DND-41 (cell line): Measurements from ENCODE around the gene NDUFS8.

ENCODE experiments used
- ATAC-seq: fragments of 200-7000 bp; cut with Tn5 transposase; 3 replicates; pipeline ENCODE4 v1.9.1; 2021; ENCODE audit warnings: low read depth; ENCODE audit not compliant: insufficient read depth
- DNase-seq: peaks from one replicate; pipeline ENCODE4 v3.0.0-alpha.2; 2020
- H2AFZ ChIP-seq: 2 replicates; pipeline ENCODE4 v1.6.0; 2012; ENCODE audit warnings: low read depth, low read length
- H3K27ac ChIP-seq: 2 replicates; pipeline ENCODE4 v1.5.1; 2012; ENCODE audit warnings: low read length, inconsistent platforms
- H3K27me3 ChIP-seq: fragments of 200-600 bp; sonication (generic); 2 replicates; pipeline ENCODE4 v1.6.0; 2012; ENCODE audit warnings: low read length, mild to moderate bottlenecking, inconsistent platforms; ENCODE audit not compliant: insufficient read depth, poor library complexity
- H3K36me3 ChIP-seq: 2 replicates; pipeline ENCODE4 v1.5.1; 2012; ENCODE audit warnings: low read length, inconsistent platforms; ENCODE audit not compliant: insufficient read depth
- H3K4me1 ChIP-seq: 2 replicates; pipeline ENCODE4 v1.5.1; 2012; ENCODE audit warnings: mild to moderate bottlenecking, low read length; ENCODE audit not compliant: insufficient read depth
- H3K4me2 ChIP-seq: 2 replicates; pipeline ENCODE4 v1.6.0; 2012; ENCODE audit warnings: mild to moderate bottlenecking, moderate library complexity, low read length, inconsistent platforms; ENCODE audit not compliant: insufficient read depth
- H3K4me3 ChIP-seq, 2 experiments: fragments of 200-600 bp in 1 of 2; shearing (Covaris generic) in 1 of 2; 2 replicates each; pipeline ENCODE4 v1.5.1; 2012 to 2016; ENCODE audit warnings: inconsistent platforms in 2 of 2, low read length in 2 of 2, mild to moderate bottlenecking in 2 of 2, low read depth in 1 of 2, moderate library complexity in 1 of 2
- H3K79me2 ChIP-seq: 2 replicates; pipeline ENCODE4 v1.6.0; 2012; ENCODE audit warnings: low read length, inconsistent platforms; ENCODE audit not compliant: insufficient read depth
- H3K9ac ChIP-seq: 2 replicates; pipeline ENCODE4 v1.6.0; 2012; ENCODE audit warnings: low read depth, mild to moderate bottlenecking, inconsistent platforms, low read length, moderate library complexity
- H3K9me3 ChIP-seq: 2 replicates; pipeline ENCODE4 v1.5.1; 2012; ENCODE audit warnings: low read length, moderate library complexity, mild to moderate bottlenecking, inconsistent platforms; ENCODE audit not compliant: insufficient read depth, severe bottlenecking
- H4K20me1 ChIP-seq: 2 replicates; pipeline ENCODE4 v1.6.0; 2012; ENCODE audit warnings: low read length; ENCODE audit not compliant: insufficient read depth
- EZH2 ChIP-seq: IDR thresholded peaks from 3 replicates; pipeline ENCODE4 v1.6.1; 2012; ENCODE audit warnings: borderline replicate concordance, low read depth, mild to moderate bottlenecking, moderate library complexity, low read length, inconsistent platforms; ENCODE audit not compliant: severe bottlenecking
- TF ChIP-seq, protein P1 (sequence below): IDR thresholded peaks from 2 replicates; pipeline ENCODE4 v1.5.1; 2012; ENCODE audit warnings: borderline replicate concordance, low read length, moderate library complexity, mild to moderate bottlenecking; ENCODE audit not compliant: poor library complexity, severe bottlenecking; ENCODE audit errors: extremely low read depth

The NDUFS8 gene

DNA sequence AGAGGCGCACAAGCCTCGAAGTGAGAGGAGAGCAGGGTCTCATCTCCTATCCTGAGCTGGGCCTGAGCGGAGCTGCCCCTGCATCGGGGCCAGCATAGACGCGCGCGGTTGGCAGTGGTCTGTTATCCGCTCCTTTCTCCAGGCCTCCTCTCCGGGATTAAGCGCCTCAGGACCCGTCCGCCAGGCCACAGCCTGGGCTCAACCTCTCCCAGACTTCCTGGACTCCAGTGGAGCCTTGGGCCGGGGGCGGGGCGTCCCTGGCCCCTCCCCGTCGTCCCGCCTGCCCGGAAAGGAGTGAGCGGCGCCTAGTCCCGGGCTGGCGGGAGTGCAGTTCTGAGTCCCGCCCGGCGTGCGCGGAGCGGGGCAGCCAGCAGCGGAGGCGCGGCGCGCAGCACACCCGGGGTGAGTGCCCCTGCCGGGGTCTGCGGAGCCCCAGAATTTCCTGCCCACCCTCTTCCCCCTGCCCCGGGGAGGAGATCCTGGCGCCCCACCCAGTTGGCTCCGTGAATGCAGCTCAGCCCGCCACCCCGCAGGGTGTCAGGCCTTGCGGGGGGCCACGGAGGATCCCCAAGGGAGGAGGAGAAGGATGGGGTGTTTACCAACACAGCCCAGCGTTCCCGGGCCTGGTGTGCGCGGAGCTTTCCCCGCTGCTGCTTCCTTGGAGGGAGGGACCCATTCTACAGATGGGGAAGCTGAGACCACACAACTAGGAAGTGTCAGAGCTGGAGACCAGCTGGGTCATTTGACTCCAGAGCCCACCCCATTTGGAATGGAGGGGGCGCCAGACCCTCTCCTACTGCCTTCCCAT lies 8.4 kb downstream of the NDUFS8 start, which contains the start of gene TCIRG1:
Gene TCIRG1 (plus strand): TSS at position 308 of the 808 bp plus-strand sequence. CDS start 2,247 bp downstream, outside the sequence.
- DNase-seq (peak; percentile 23), ATAC-seq (no peak)

DNA sequence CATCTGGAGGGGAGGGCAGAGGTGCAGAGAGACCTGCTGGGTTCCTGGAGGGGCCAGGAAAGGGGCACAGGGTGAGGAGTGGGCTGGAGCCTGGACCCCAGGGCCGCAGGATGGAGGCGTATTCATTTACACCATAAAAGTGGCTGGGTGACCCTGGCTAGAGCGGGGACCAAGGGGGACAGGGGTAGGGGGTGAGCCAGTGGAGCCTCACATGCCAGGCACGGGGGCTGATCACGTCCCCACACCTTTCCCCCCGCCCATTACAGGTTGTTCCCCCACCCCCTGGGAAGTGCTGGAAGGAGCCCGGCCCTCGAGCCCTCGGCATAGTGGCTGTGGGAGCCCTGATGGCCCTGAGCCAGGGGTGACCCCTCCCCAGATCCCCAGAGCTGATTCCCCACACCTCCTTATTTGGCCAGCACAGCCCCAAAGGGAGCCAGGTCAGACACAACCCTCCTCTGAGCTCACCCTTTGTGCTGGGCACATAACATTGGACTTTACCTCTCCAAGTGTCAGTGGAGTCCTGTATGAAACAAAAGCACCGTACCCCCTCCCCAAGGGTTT lies 9.1 kb downstream of the NDUFS8 start:
- DNase-seq (no peak), ATAC-seq (no peak)
- peak overlapping the region; percentile 16; the same call in 1 of the 2 replicates for H2AFZ ChIP-seq
- TF ChIP-seq, protein P1, sequence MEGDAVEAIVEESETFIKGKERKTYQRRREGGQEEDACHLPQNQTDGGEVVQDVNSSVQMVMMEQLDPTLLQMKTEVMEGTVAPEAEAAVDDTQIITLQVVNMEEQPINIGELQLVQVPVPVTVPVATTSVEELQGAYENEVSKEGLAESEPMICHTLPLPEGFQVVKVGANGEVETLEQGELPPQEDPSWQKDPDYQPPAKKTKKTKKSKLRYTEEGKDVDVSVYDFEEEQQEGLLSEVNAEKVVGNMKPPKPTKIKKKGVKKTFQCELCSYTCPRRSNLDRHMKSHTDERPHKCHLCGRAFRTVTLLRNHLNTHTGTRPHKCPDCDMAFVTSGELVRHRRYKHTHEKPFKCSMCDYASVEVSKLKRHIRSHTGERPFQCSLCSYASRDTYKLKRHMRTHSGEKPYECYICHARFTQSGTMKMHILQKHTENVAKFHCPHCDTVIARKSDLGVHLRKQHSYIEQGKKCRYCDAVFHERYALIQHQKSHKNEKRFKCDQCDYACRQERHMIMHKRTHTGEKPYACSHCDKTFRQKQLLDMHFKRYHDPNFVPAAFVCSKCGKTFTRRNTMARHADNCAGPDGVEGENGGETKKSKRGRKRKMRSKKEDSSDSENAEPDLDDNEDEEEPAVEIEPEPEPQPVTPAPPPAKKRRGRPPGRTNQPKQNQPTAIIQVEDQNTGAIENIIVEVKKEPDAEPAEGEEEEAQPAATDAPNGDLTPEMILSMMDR, result no peak
- no peak for TF ChIP-seq EZH2
- H4K20me1 ChIP-seq, result no peaks in the 10 kb centered on the region; the same call in 1 of the 2 replicates
- H3K9me3 ChIP-seq, result no peaks in the 10 kb centered on the region
- H3K4me3 ChIP-seq, result no peak overlapping the region
- no peak overlapping the region for H3K4me2 ChIP-seq
- peaks cover 11% of the 10 kb centered on the region for H3K4me1 ChIP-seq
- H3K36me3 ChIP-seq, result peaks cover 5% of the 10 kb centered on the region
- H3K27ac ChIP-seq, result no peak overlapping the region
- H3K9ac ChIP-seq, result no peak overlapping the region
- no peaks in the 10 kb centered on the region for H3K79me2 ChIP-seq
- no peaks in the 10 kb centered on the region for H3K27me3 ChIP-seq

More for the DNA sequence above, 8.4 kb downstream of the NDUFS8 start, which contains the start of gene TCIRG1:
- Histone ChIP-seq H4K20me1 (no peaks in the 10 kb centered on the region; the same call in 1 of the 2 replicates), H2AFZ (peak within 1 kb of the TSS; percentile 16; the same call in 1 of the 2 replicates), H3K4me1 (peaks cover 11% of the 10 kb centered on the region), H3K9ac (no peak within 1 kb of the TSS), H3K27ac (no peak within 1 kb of the TSS), H3K79me2 (no peaks in the 10 kb centered on the region), H3K27me3 (no peaks in the 10 kb centered on the region), H3K4me3 (no peak within 1 kb of the TSS), H3K9me3 (no peaks in the 10 kb centered on the region), H3K4me2 (no peak within 1 kb of the TSS), H3K36me3 (peaks cover 10% of the 10 kb centered on the region)
- TF ChIP-seq, protein P1, result no peak
- no peak for TF ChIP-seq EZH2

DNA sequence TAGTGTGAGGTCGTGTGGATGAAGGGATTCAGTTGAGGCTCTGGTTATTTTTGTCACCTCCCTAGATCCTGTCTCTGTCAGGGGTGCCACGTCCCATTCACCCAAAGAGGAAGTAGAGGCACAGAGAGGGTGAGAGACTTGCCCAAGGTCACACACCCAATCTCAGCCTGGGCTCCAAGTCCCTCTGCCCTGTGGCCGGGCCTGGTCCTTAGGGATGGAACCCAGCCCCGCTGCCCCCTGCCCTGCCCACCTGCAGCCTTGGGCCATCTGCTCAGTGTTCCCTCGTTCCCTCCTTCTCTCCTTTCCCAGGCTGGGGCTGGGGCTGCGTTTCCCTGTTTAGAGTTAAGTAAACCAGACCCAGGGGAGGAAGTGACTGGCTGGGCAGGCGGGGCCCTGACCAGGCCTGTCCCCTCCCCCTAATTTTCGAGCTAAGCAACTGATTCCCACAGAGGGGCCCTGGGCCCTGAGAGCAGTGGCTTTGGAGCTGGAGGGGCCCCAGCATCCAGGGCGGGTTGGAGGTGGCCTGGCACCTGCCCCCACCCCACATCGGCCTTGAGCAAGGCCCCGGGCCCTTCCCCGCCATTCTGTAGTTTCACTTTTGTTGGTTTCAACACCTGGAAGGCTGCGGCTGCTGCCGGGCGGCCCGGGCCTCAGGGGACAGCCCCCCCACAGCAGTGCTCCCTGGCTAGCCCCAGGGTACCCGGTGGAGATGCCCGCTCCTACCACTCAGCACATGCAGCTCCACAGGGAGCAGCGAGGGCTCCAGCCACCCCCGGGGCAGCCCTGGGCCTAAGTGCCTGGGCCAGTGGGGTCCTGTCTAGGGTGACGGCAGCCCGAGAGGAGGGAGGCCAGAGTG lies 9.8 kb downstream of the NDUFS8 start:
- peak; percentile 74 for ATAC-seq
- Histone ChIP-seq H3K4me2 (0 out of 2 replicates have a peak overlapping the region, but pooled peaks have one; percentile 27), H3K27ac (0 out of 2 replicates have a peak overlapping the region, but pooled peaks have one; percentile 36), H3K4me3 (no peak overlapping the region), H3K9me3 (no peaks in the 10 kb centered on the region), H3K4me1 (peaks cover 11% of the 10 kb centered on the region), H3K36me3 (peaks cover 4% of the 10 kb centered on the region), H3K79me2 (no peaks in the 10 kb centered on the region), H3K27me3 (no peaks in the 10 kb centered on the region), H3K9ac (0 out of 2 replicates have a peak overlapping the region, but pooled peaks have one; percentile 28), H4K20me1 (no peaks in the 10 kb centered on the region; the same call in 1 of the 2 replicates), H2AFZ (peak overlapping the region; percentile 16; the same call in 1 of the 2 replicates)
- TF ChIP-seq EZH2, result no peak
- TF ChIP-seq, protein P1, result no peak
- peak; percentile 77 for DNase-seq
